Type B pancreatic cell (in vitro differentiated cells): ENCODE results near the gene OR4N5. TPM values are rescaled to one million over a fixed set of nuclear protein-coding genes. Genes with fewer than 3 reads are reported as not detected.
"Not testable (repeated sequence)": the region's sequence is repeated elsewhere in the genome, so short reads cannot be mapped to it uniquely, and the experiment has no call there.

Experiments used
- DNase-seq: peaks from one replicate; pipeline ENCODE4 v3.0.0; 2021; ENCODE audit warnings: mixed read lengths; ENCODE audit not compliant: unreplicated experiment; ENCODE audit errors: extremely low spot score
- H3K27ac Mint-ChIP-seq: 2 replicates; pipeline ENCODE4 v1.8.0; 2021; ENCODE audit warnings: mild to moderate bottlenecking, mixed read lengths
- H3K27me3 Mint-ChIP-seq: 2 replicates; pipeline ENCODE4 v1.8.0; 2021; ENCODE audit warnings: mixed read lengths
- H3K36me3 Mint-ChIP-seq: 2 replicates; pipeline ENCODE4 v1.8.0; 2021; ENCODE audit warnings: mixed read lengths
- H3K4me1 Mint-ChIP-seq: one replicate; pipeline ENCODE4 v1.8.0; 2021; ENCODE audit warnings: mixed read lengths; ENCODE audit not compliant: unreplicated experiment
- H3K4me3 Mint-ChIP-seq: 2 replicates; pipeline ENCODE4 v1.8.0; 2021; ENCODE audit warnings: mild to moderate bottlenecking, mixed read lengths
- H3K9me3 Mint-ChIP-seq: 2 replicates; pipeline ENCODE4 v1.8.0; 2021; ENCODE audit warnings: mixed read lengths
- long read RNA-seq: library from polyadenylated mRNA; unstranded; transcript quantifications from one replicate; pipeline ENCODE4 v2.0.0, GENCODE V29; 2020
- total RNA-seq: library from RNA; stranded (reverse); gene quantifications from 2 replicates; pipeline ENCODE4 v1.2.1, GENCODE V29; 2021; ENCODE audit warnings: low replicate concordance
- TF ChIP-seq, protein P1 (sequence below): fragments of 200-600 bp; sonication (generic); conservative IDR thresholded peaks from 2 replicates; pipeline ENCODE4 v1.5.0; 2021; ENCODE audit warnings: antibody characterized with exemption, mild to moderate bottlenecking

The OR4N5 gene, protein sequence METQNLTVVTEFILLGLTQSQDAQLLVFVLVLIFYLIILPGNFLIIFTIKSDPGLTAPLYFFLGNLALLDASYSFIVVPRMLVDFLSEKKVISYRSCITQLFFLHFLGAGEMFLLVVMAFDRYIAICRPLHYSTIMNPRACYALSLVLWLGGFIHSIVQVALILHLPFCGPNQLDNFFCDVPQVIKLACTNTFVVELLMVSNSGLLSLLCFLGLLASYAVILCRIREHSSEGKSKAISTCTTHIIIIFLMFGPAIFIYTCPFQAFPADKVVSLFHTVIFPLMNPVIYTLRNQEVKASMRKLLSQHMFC
- total RNA-seq: not detected in 2 replicates
- long read RNA-seq: 0 reads

DNA sequence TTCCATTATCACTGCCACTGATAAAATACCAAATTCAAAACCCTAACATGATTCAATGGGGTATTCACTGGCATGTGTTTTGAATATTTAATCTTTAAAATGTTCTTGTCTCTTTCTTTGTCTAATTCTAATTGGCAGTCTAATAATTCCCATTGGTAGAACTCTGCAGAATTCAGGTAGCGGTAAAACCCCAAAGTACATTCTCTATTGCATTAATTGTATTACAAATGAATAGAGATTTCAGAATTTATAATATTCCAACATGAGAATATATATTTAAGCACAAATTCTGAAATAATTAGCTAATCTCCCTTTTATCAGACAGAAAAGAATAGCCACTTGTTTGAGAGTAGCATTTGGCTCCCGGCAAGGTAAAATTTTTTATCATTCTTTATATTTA is at the start of gene OR4N5:
OR4N5 (plus strand) TSS at position 301 of the 400 bp plus-strand sequence. CDS start 4,916 bp downstream, outside the sequence.
- Mint-ChIP-seq H3K4me3 (no peak within 1 kb of the TSS), H3K36me3 (no peaks in the 10 kb centered on the region), H3K27ac (no peak within 1 kb of the TSS), H3K9me3 (no peaks in the 10 kb centered on the region), H3K4me1 (no peaks in the 10 kb centered on the region), H3K27me3 (no peaks in the 10 kb centered on the region)
- TF ChIP-seq, protein P1, sequence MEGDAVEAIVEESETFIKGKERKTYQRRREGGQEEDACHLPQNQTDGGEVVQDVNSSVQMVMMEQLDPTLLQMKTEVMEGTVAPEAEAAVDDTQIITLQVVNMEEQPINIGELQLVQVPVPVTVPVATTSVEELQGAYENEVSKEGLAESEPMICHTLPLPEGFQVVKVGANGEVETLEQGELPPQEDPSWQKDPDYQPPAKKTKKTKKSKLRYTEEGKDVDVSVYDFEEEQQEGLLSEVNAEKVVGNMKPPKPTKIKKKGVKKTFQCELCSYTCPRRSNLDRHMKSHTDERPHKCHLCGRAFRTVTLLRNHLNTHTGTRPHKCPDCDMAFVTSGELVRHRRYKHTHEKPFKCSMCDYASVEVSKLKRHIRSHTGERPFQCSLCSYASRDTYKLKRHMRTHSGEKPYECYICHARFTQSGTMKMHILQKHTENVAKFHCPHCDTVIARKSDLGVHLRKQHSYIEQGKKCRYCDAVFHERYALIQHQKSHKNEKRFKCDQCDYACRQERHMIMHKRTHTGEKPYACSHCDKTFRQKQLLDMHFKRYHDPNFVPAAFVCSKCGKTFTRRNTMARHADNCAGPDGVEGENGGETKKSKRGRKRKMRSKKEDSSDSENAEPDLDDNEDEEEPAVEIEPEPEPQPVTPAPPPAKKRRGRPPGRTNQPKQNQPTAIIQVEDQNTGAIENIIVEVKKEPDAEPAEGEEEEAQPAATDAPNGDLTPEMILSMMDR: no peak
- DNase-seq: no peak

DNA sequence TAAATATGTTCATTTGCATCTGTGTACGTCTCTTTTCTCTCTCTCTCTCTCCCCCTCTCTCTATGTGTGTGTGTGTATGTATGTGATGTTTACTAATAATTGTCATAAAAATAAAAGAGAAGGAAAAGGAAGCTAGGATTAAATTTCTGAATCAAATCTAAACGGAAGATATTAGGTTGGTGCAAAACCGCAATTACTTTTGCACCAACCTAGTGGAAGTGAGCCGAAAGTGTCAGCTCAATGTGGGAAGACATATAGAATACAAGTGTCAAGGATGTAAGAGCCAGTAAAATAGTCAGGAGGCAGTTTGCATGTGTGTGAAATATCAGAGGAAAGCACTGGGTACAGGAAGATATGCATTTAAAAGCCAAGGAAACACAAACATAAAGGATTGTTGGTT is 46.6 kb upstream of the OR4N5 start:
- Mint-ChIP-seq H3K36me3 (no peaks in the 10 kb centered on the region), H3K27me3 (no peaks in the 10 kb centered on the region), H3K4me3 (no peak overlapping the region), H3K9me3 (no peaks in the 10 kb centered on the region), H3K27ac (no peak overlapping the region), H3K4me1 (no peaks in the 10 kb centered on the region)
- DNase-seq: no peak
- TF ChIP-seq, protein P1: no peak

DNA sequence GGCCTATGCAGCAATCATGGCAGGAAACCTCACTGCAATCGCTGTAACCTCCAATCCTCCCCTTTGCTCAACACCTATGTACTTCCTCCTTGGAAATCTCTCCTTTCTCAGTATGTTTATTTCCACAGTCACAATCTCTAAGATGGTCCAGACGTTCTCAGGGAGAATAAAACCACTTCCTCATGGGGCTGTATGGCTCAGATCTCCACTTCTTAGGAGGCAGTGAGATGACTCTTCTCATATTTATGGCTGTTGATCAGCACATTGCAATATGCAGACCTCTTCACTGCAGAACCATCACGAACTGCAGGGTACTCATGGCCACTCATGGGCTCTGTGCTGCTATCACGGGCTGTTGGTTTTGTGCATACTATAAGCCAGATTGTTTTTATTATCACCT is 45.2 kb upstream of the OR4N5 start:
- TF ChIP-seq, protein P1: no peak
- H3K27ac Mint-ChIP-seq: no peak overlapping the region
- no peak for DNase-seq
- H3K27me3 Mint-ChIP-seq: no peaks in the 10 kb centered on the region
- no peak overlapping the region for H3K4me3 Mint-ChIP-seq
- no peaks in the 10 kb centered on the region for H3K36me3 Mint-ChIP-seq
- no peaks in the 10 kb centered on the region for H3K9me3 Mint-ChIP-seq
- no peaks in the 10 kb centered on the region for H3K4me1 Mint-ChIP-seq

DNA sequence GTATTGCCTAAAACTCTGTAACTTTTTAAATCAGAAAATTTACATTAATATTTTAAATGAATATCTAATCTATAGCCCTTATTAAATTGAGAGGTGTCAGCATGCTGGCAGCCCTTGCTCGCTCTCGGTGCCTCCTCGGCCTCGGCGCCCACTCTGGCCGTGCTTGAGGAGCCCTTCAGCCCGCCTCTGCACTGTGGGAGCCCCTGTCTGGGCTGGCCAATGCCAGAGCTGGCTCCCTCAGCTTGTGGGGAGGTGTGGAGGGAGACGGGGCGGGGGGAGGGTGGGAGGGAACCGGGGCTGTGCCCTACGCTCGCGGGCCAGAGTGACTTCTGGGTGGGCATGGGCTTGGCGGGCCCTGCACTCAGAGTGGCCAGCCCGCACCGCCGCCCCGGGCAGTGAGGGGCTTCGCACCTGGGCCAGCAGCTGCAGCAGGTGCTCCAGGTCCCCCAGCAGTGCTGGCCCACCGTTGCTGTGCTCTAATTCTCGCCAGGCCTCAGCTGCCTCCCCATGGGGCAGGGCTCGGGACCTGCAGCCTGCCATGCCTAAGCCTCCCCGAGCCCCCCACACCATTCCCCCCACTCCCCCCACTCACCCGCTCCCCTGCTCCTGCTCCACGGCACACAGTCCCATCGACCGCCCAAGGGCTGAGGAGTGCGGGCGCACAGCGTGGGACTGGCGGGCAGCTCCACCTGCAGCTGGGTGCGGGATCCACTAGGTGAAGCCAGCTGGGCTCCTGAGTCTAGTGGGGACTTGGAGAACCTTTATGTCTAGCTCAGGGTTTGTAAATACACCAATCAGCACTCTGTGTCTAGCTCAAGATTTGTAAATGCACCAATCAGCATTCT is 39.5 kb upstream of the OR4N5 start:
- H3K4me1 Mint-ChIP-seq, H3K27ac Mint-ChIP-seq, H3K27me3 Mint-ChIP-seq, H3K9me3 Mint-ChIP-seq, H3K4me3 Mint-ChIP-seq, H3K36me3 Mint-ChIP-seq, DNase-seq: not testable (repeated sequence)

DNA sequence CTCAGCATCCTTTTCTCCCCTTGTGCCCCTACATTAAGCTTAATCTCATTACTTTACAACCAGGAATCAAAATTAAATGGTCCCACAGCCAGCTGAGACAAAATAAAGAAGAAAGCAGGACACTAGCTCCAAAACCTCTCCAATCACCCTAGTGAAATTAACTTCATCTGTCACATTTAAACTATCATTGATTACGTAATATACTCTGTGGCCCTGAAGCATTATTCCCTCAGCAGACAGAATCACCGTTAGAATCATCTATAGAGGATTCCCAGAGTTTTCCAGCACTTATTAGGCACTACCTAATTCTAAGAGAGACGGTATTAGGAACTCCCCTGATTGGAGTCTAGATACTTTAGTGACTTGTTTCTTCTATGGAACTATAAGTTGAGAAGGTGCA is 28.2 kb upstream of the OR4N5 start, which contains the start of gene OR4K17:
OR4K17 (plus strand) TSS at position 302 of the 400 bp plus-strand sequence. CDS start 6,761 bp downstream, outside the sequence.
- no peaks in the 10 kb centered on the region for H3K27me3 Mint-ChIP-seq
- DNase-seq: no peak
- H3K27ac Mint-ChIP-seq: no peak within 1 kb of the TSS
- no peak within 1 kb of the TSS for H3K4me3 Mint-ChIP-seq
- no peaks in the 10 kb centered on the region for H3K4me1 Mint-ChIP-seq
- H3K36me3 Mint-ChIP-seq: no peaks in the 10 kb centered on the region
- TF ChIP-seq, protein P1: no peak
- H3K9me3 Mint-ChIP-seq: peaks cover 9% of the 10 kb centered on the region

DNA sequence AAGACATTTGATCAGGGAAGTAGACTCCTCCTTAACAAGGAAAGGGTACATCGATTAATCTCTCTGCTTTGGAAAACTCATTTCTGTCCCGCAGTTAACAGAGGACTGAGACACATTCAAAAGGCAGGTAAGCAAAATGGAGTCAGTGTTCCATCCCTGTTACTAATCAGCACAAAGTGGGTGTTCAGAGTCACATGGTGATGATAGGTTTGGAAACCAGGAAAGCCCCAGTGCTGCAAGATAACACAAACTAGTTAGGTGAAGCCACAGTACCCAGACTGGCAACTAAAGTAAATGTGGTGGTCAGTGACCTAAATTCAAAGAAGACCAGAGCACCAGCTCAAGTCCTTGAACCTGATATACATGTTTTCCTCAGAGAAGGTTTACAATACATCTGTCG is 26.3 kb upstream of the OR4N5 start:
- no peaks in the 10 kb centered on the region for H3K27me3 Mint-ChIP-seq
- DNase-seq: no peak
- H3K4me1 Mint-ChIP-seq: no peaks in the 10 kb centered on the region
- H3K36me3 Mint-ChIP-seq: no peaks in the 10 kb centered on the region
- TF ChIP-seq, protein P1: no peak
- H3K27ac Mint-ChIP-seq: no peak overlapping the region
- H3K4me3 Mint-ChIP-seq: no peak overlapping the region
- H3K9me3 Mint-ChIP-seq: peaks cover 9% of the 10 kb centered on the region
